Measurements from ENCODE around the gene BPIFB6. TPM values are rescaled to one million over a fixed set of nuclear protein-coding genes. Genes with fewer than 3 reads are reported as not detected.

BPIFB6 gene
- total RNA-seq, 3 donors from 2014 or later, result not detected

Other genes with a start within 250 kb of the BPIFB6 start
- gene MAPRE1, start 211.7 kb upstream of the BPIFB6 start, total RNA-seq, result 100 to 1,000 TPM in 1 of 3 donors, 10 to 100 TPM in 2; 66.9 to 142 (median 85.9) TPM
- under 1 TPM in 2 of 3 donors, not detected in 1; 0.17 to 0.66 TPM for gene EFCAB8, start 172.7 kb upstream of the BPIFB6 start, total RNA-seq
- gene SUN5, start 27.2 kb upstream of the BPIFB6 start, total RNA-seq, result not detected
- gene BPIFB2, start 23.9 kb upstream of the BPIFB6 start, total RNA-seq, result not detected
- gene BPIFB3, start 22.3 kb downstream of the BPIFB6 start, total RNA-seq, result not detected
- not detected for gene BPIFB4, start 48.0 kb downstream of the BPIFB6 start, total RNA-seq
- gene BPIFA2, start 136.5 kb downstream of the BPIFB6 start, total RNA-seq, result not detected
- gene BPIFA3, start 185.7 kb downstream of the BPIFB6 start, total RNA-seq, result not detected
- not detected for gene BPIFA1, start 204.3 kb downstream of the BPIFB6 start, total RNA-seq

Data from mucosa of descending colon (tissue), 3 donors.